Measurements from ENCODE around the gene HSPA9. TPM values are rescaled to one million over a fixed set of nuclear protein-coding genes. Genes with fewer than 3 reads are reported as not detected.
"Not testable (repeated sequence)": the region's sequence is repeated elsewhere in the genome, so short reads cannot be mapped to it uniquely, and the experiment has no call there.

Gene HSPA9
- total RNA-seq, 1 donor from 2014 or later: 383 TPM

GRCh38 chr5:138529812-138530211 lies 45.4 kb downstream of the HSPA9 start:
- no peak for DNase-seq (ENCODE audit: low spot score)
- Mint-ChIP-seq H3K27ac (no peak overlapping the region), H3K9me3 (no peaks in the 10 kb centered on the region), H3K27me3 (ENCODE audit: insufficient read depth) (no peaks in the 10 kb centered on the region), H3K36me3 (ENCODE audit: low read depth) (peaks cover 34% of the 10 kb centered on the region), H3K4me1 (ENCODE audit: low read depth) (peaks cover 38% of the 10 kb centered on the region), H3K4me3 (no peak overlapping the region)
- intact Hi-C loops (cut with micrococcal nuclease): no loop called here

DNA sequence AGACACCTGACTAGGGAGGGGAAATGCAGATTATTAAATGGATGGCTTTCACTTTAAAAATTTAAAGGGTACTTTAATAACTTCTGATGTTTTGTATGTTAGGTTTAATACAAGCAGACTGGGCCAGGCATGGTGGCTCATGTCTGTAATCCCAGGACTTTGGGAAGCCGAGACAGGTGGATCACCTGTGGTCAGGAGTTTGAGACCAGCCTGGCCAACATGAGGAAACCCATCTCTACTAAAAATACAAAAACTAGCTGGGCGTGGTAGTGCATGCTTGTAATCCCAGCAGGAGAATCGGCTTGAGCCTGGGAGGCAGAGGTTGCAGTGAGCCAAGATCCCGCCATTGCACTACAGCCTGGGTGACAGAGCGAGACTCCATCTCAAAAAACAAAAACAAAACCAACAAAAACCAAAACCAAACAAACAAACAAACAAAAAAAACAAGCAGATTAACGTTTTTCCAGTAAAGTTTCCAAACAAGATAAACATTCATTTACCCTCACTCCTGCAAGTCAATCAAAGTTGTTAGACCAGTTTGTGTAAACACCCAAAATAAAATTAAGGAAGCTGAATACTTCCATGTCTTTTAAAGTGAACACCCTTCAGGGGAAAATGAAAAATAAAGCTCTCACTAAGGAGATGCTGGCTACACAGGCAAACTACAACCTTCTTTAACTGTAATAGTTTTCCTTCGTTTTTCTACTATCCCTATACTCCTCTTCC lies 46.3 kb downstream of the HSPA9 start:
- no peak for DNase-seq (ENCODE audit: low spot score)
- H3K4me1 Mint-ChIP-seq (ENCODE audit: low read depth): peaks cover 30% of the 10 kb centered on the region
- peak overlapping the region; percentile 22 for H3K27ac Mint-ChIP-seq
- H3K9me3 Mint-ChIP-seq: no peaks in the 10 kb centered on the region
- H3K36me3 Mint-ChIP-seq (ENCODE audit: low read depth): peaks cover 25% of the 10 kb centered on the region
- intact Hi-C loops (cut with micrococcal nuclease): no loop called here
- no peaks in the 10 kb centered on the region for H3K27me3 Mint-ChIP-seq (ENCODE audit: insufficient read depth)
- no peak overlapping the region for H3K4me3 Mint-ChIP-seq

GRCh38 chr5:138528208-138528607 lies 47.0 kb downstream of the HSPA9 start:
- H3K4me3 Mint-ChIP-seq: no peak overlapping the region
- no peaks in the 10 kb centered on the region for H3K9me3 Mint-ChIP-seq
- no peak overlapping the region for H3K27ac Mint-ChIP-seq
- no peak for DNase-seq (ENCODE audit: low spot score)
- H3K4me1 Mint-ChIP-seq (ENCODE audit: low read depth): peaks cover 25% of the 10 kb centered on the region
- peaks cover 22% of the 10 kb centered on the region for H3K36me3 Mint-ChIP-seq (ENCODE audit: low read depth)
- no peaks in the 10 kb centered on the region for H3K27me3 Mint-ChIP-seq (ENCODE audit: insufficient read depth)
- intact Hi-C loops (cut with micrococcal nuclease): no loop called here

DNA sequence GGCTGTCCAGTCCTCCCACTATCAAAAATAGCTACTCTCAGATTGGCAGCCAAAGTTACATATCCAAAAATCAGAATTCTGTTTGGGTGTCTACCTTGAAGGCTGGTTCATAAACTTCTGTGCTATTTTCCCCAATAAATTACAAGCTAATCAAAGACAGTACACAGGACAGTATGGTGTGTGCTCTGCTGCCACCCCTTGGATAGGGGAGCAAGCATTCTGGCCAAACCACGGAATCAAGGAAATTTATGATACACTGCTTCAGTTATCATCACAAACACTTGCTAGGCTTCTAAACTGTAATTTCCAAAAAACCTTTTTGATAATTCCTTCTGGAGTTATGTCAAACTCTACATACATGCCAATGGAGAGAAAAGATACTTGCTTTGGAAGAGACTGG lies 48.0 kb downstream of the HSPA9 start:
- Mint-ChIP-seq H3K9me3 (no peaks in the 10 kb centered on the region), H3K27ac (peak overlapping the region; percentile 47), H3K36me3 (ENCODE audit: low read depth) (peaks cover 18% of the 10 kb centered on the region), H3K4me3 (no peak overlapping the region), H3K4me1 (ENCODE audit: low read depth) (peaks cover 23% of the 10 kb centered on the region), H3K27me3 (ENCODE audit: insufficient read depth) (no peaks in the 10 kb centered on the region)
- intact Hi-C loops (cut with micrococcal nuclease): no loop called here
- DNase-seq (ENCODE audit: low spot score): no peak

DNA sequence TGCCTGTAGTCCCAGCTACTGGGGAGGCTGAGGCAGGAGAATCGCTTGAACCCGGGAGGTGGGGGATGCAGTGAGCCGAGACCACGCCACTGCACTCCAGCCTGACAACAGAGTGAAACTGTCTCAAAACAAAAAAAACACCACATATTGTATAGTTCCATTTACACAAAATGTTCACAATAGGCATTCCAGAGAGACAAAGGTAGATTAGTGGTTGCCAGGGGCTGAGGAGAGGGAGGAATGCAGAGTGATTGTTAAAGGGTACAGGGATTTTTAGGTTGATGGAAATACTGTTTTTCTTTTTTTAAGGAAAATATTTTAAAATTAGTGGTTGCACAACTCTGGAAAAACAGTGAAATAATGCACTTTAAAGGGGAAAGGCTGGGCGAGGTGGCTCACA lies 51.8 kb downstream of the HSPA9 start:
- H3K4me1 Mint-ChIP-seq (ENCODE audit: low read depth): peaks cover 25% of the 10 kb centered on the region
- no peaks in the 10 kb centered on the region for H3K9me3 Mint-ChIP-seq
- no peak for DNase-seq (ENCODE audit: low spot score)
- H3K36me3 Mint-ChIP-seq (ENCODE audit: low read depth): peaks cover 16% of the 10 kb centered on the region
- no peak overlapping the region for H3K4me3 Mint-ChIP-seq
- peak overlapping the region; percentile 3 for H3K27ac Mint-ChIP-seq
- H3K27me3 Mint-ChIP-seq (ENCODE audit: insufficient read depth): no peaks in the 10 kb centered on the region
- intact Hi-C loops (cut with micrococcal nuclease): no loop called here

GRCh38 chr5:138520971-138521370 lies 54.2 kb downstream of the HSPA9 start:
- intact Hi-C loops (cut with micrococcal nuclease): no loop called here
- Mint-ChIP-seq H3K4me1 (ENCODE audit: low read depth) (peaks cover 11% of the 10 kb centered on the region), H3K9me3 (no peaks in the 10 kb centered on the region), H3K27me3 (ENCODE audit: insufficient read depth) (no peaks in the 10 kb centered on the region), H3K27ac (peak overlapping the region; percentile 59), H3K36me3 (ENCODE audit: low read depth) (peaks cover 21% of the 10 kb centered on the region), H3K4me3 (no peak overlapping the region)
- no peak for DNase-seq (ENCODE audit: low spot score)

DNA sequence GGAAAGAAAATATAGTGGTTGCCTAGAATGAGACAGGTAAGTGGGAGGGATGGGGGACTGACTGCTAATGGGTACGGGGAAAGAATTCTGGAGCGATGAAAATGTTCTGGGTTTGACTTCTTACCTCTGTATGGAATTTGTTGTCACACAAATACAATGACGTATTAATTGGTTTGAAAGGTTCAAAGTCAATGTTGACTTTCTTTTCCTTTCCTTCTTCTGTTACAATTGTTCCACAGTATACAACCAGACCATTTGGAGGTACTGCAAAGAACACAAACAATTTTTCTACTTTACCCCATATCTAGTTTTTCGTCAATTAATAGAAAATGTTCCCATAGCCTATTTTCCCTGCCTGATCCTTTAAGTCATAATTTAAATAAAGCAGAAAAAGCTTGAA lies 57.8 kb downstream of the HSPA9 start:
- no peak for DNase-seq (ENCODE audit: low spot score)
- peaks cover 11% of the 10 kb centered on the region for H3K4me1 Mint-ChIP-seq (ENCODE audit: low read depth)
- H3K27ac Mint-ChIP-seq: no peak overlapping the region
- H3K27me3 Mint-ChIP-seq (ENCODE audit: insufficient read depth): no peaks in the 10 kb centered on the region
- intact Hi-C loops (cut with micrococcal nuclease): no loop called here
- no peak overlapping the region for H3K4me3 Mint-ChIP-seq
- no peaks in the 10 kb centered on the region for H3K9me3 Mint-ChIP-seq
- H3K36me3 Mint-ChIP-seq (ENCODE audit: low read depth): peaks cover 40% of the 10 kb centered on the region

GRCh38 chr5:138515556-138516245 lies 59.5 kb downstream of the HSPA9 start:
- intact Hi-C loops (cut with micrococcal nuclease): no loop called here
- Mint-ChIP-seq H3K4me3 (no peak overlapping the region), H3K36me3 (ENCODE audit: low read depth) (peaks cover 45% of the 10 kb centered on the region), H3K27ac (no peak overlapping the region), H3K9me3 (no peaks in the 10 kb centered on the region), H3K4me1 (ENCODE audit: low read depth) (peaks cover 7% of the 10 kb centered on the region), H3K27me3 (ENCODE audit: insufficient read depth) (no peaks in the 10 kb centered on the region)
- DNase-seq (ENCODE audit: low spot score): no peak

DNA sequence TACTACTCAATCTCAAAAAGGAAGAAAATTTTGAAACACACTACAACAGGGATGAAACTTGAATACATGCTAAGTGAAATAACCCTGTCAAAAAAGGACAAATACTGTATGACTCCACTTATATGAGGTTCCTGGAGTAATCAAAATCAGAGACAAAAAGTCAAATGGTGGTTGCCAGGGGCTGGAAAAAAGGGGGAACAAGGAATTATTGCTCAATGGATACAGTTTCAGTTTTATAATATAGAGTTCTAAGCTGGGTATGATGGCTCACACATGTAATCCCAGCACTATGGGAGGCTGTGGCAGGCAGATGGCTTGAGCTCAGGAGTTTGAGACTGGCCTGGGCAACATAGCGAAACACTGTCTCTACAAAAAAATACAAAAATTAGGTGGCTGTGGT lies 61.2 kb downstream of the HSPA9 start:
- Mint-ChIP-seq H3K9me3 (no peaks in the 10 kb centered on the region), H3K27me3 (ENCODE audit: insufficient read depth) (no peaks in the 10 kb centered on the region), H3K4me3 (no peak overlapping the region), H3K36me3 (ENCODE audit: low read depth) (peaks cover 51% of the 10 kb centered on the region), H3K27ac (no peak overlapping the region), H3K4me1 (ENCODE audit: low read depth) (peaks cover 5% of the 10 kb centered on the region)
- intact Hi-C loops (cut with micrococcal nuclease): no loop called here
- DNase-seq (ENCODE audit: low spot score): no peak

GRCh38 chr5:138508958-138509357 lies 66.2 kb downstream of the HSPA9 start:
- Mint-ChIP-seq H3K36me3 (ENCODE audit: low read depth) (peaks cover 40% of the 10 kb centered on the region), H3K4me3 (no peak overlapping the region), H3K27me3 (ENCODE audit: insufficient read depth) (no peaks in the 10 kb centered on the region), H3K4me1 (ENCODE audit: low read depth) (peaks cover 5% of the 10 kb centered on the region), H3K9me3 (no peaks in the 10 kb centered on the region), H3K27ac (no peak overlapping the region)
- no peak for DNase-seq (ENCODE audit: low spot score)
- intact Hi-C loops (cut with micrococcal nuclease): no loop called here

GRCh38 chr5:138507485-138507884 lies 67.7 kb downstream of the HSPA9 start:
- H3K4me3 Mint-ChIP-seq; DNase-seq (ENCODE audit: low spot score); H3K9me3 Mint-ChIP-seq; H3K27me3 Mint-ChIP-seq (ENCODE audit: insufficient read depth); H3K27ac Mint-ChIP-seq; intact Hi-C loops (cut with micrococcal nuclease): not testable (repeated sequence)
- H3K4me1 Mint-ChIP-seq (ENCODE audit: low read depth): peaks cover 11% of the 10 kb centered on the region
- H3K36me3 Mint-ChIP-seq (ENCODE audit: low read depth): peaks cover 37% of the 10 kb centered on the region

DNA sequence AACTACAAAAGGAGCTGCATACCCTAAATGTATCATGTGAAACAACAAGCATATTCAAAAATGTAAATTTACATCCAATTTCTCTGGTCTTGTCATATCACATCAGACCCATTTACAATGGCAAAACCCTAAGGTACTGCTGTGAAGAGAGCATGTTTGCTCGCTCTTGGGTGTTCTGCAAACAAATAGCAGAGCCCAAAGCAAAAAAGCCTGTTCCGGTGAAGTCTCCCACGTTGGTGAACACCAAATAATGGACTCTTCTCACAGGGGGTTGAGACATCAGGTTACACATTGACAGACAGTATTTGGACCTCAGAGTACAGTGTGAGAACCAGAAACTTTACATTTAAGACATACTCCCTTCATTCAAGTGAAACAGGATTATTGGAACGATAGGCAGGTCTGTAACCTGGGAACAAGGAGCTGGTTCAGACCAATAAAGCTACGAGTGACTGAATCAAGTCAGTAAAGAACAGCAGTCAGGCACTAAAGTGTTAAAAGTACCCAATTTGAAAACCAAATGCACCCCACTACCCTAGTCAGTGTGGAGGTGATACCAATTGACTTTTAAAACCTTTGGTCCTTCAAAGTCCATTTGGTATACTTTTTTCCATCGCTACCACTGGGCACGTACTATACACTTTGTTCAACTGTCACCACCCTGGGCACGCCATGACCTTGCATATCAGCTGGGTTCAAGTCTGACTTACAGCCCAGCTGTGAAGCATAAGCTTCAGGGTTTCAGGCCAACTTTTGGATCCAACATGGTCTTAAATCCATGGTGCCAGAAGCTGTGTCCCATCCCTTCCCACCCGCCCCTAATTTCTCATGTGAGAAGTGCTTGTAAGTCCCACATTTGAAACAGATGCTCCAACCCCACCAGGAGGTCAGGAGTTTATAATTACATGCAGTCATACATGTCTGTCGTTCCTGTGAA lies 68.6 kb downstream of the HSPA9 start:
- DNase-seq (ENCODE audit: low spot score): no peak
- Mint-ChIP-seq H3K27me3 (ENCODE audit: insufficient read depth) (no peaks in the 10 kb centered on the region), H3K36me3 (ENCODE audit: low read depth) (peaks cover 34% of the 10 kb centered on the region), H3K27ac (no peak overlapping the region), H3K4me1 (ENCODE audit: low read depth) (peaks cover 11% of the 10 kb centered on the region), H3K9me3 (no peaks in the 10 kb centered on the region), H3K4me3 (no peak overlapping the region)
- intact Hi-C loops (cut with micrococcal nuclease): no loop called here

DNA sequence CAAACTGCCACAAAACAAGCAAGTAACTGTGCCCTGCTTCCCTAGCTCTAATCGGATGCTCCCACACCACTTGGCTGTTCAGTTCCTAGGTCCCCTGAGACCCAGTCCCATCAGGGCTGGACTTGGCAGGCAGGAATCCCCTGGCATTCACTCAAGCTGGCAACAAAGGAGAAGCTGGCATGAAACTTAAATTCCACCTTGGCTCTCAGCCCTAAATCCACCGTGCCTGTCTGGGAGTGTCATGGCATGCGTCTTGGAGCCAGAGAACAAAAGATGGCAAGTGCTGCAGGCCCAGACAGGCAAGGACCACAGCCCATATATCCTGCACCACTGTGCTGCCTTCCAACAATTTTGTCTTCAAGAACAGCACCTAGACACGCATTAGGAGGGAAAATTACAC lies 70.4 kb downstream of the HSPA9 start:
- intact Hi-C loops (cut with micrococcal nuclease): no loop called here
- Mint-ChIP-seq H3K27ac (no peak overlapping the region), H3K4me1 (ENCODE audit: low read depth) (peaks cover 5% of the 10 kb centered on the region), H3K27me3 (ENCODE audit: insufficient read depth) (no peaks in the 10 kb centered on the region), H3K36me3 (ENCODE audit: low read depth) (peaks cover 24% of the 10 kb centered on the region), H3K9me3 (no peaks in the 10 kb centered on the region), H3K4me3 (no peak overlapping the region)
- no peak for DNase-seq (ENCODE audit: low spot score)

Data from activated T-helper 1 cell treated with anti-CD3 and anti-CD28 coated beads, Interleukin-12 subunit alpha, Interleukin-12 subunit beta, Interleukin-2, Interleukin-4 antibody, amounts not matched to agents 30 ng/mL and 10 ng/mL and 1 ng/mL, durations not matched to agents 14 hours and 24 hours and 36 hours (primary cell).